Measurements from ENCODE around the gene RAB11FIP5. TPM values are rescaled to one million over a fixed set of nuclear protein-coding genes. Genes with fewer than 3 reads are reported as not detected.

The RAB11FIP5 gene
- total RNA-seq, 2 experiments from 2014 or later = 12.6 to 13.8 TPM

DNA sequence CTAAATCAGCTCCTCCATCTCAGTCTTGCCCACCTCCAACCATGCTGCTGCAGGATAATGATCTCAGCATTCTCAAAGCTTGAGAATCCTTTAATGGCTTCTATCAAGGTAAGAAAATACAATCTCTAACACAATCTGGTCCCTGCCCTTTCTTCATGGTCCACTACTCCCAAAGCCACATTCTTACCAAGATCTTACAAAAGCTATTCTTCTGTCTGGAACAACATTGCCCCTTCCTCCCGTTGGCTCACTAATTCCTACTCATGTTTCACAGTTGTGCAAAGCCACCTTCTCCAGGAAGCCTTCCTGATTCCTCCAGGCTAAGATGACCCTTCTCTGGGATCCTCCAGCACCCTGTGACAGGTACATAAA is 35.3 kb downstream of the RAB11FIP5 start:
- POLR2A ChIA-PET = no interaction called here
- CTCF ChIA-PET = no interaction called here

DNA sequence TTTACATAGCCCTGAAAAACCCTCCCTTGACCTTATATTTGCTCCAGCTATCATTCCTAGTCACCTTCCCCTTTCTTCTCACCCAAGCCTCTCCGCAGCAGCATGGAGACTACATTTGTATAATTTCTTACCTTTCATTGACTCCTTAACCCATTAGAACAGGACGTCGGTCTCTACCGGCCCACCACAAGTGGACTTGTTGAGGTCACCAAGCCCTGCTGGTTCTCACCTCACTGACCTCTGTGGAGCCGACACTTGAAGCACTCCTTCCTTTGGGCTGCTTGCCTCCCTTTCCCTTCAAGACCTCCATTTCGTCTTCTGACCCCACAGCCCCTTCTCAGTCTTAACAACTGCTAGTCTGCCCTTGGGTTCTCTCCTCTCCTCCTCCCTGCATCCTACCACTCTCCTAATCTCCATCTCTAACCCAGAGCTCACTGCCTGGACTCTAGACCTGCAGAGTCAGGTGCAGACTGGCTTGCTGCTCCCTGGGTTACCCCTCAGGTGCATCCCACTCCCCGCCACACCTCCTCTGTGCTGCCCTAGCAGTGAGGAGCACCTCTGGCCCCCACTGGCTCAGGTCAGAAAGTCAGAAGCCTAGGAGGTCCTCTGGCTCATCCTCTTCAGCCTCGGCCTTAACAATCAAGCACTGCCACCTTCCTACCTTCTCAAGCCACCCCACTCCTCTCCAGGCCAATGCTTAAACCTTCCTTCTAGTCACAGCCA is 35.9 kb downstream of the RAB11FIP5 start:
- ChIA-PET POLR2A (no interaction called here), CTCF (no interaction called here)
- no peaks in the 10 kb centered on the region for H3K27me3 Mint-ChIP-seq
- intact Hi-C loops (cut with DNase I, micrococcal nuclease) = loop anchor here in 1 of 2 experiments (10.0 kb wide), 1 partner anchor 308 kb away; the partner anchor contains the start of gene ALMS1
- H3K27ac ChIP-seq (ENCODE audit: low read depth in 1 of 2, low read length in 2 of 2) = no peak overlapping the region
- no peak for ATAC-seq (ENCODE audit: poor library complexity)
- H3K27me3 ChIP-seq (ENCODE audit: control insufficient read depth in 1 of 2, insufficient read depth in 2 of 2, low read length in 2 of 2) = no peaks in the 10 kb centered on the region
- peaks cover 13% of the 10 kb centered on the region for H3K4me1 Mint-ChIP-seq (ENCODE audit: low read depth)
- H3K9me3 Mint-ChIP-seq = no peaks in the 10 kb centered on the region
- no peaks in the 10 kb centered on the region for H3K9me3 ChIP-seq (ENCODE audit: control insufficient read depth in 1 of 2, insufficient read depth in 1 of 2, low read length in 2 of 2)
- peaks cover 2% of the 10 kb centered on the region for H3K36me3 ChIP-seq (ENCODE audit: insufficient read depth, low read length)
- no peak overlapping the region for H3K27ac Mint-ChIP-seq
- H3K36me3 Mint-ChIP-seq (ENCODE audit: low read depth) = peaks cover 4% of the 10 kb centered on the region
- DNase-seq = no peak
- H3K4me3 Mint-ChIP-seq = peak overlapping the region; percentile 40
- TF ChIP-seq, protein P1, sequence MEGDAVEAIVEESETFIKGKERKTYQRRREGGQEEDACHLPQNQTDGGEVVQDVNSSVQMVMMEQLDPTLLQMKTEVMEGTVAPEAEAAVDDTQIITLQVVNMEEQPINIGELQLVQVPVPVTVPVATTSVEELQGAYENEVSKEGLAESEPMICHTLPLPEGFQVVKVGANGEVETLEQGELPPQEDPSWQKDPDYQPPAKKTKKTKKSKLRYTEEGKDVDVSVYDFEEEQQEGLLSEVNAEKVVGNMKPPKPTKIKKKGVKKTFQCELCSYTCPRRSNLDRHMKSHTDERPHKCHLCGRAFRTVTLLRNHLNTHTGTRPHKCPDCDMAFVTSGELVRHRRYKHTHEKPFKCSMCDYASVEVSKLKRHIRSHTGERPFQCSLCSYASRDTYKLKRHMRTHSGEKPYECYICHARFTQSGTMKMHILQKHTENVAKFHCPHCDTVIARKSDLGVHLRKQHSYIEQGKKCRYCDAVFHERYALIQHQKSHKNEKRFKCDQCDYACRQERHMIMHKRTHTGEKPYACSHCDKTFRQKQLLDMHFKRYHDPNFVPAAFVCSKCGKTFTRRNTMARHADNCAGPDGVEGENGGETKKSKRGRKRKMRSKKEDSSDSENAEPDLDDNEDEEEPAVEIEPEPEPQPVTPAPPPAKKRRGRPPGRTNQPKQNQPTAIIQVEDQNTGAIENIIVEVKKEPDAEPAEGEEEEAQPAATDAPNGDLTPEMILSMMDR (IDR thresholded peaks at IDR 0.05) = no peak
- peaks cover 4% of the 10 kb centered on the region for H3K4me1 ChIP-seq (ENCODE audit: insufficient read depth, low read length)
- no peak overlapping the region for H3K4me3 ChIP-seq (ENCODE audit: low read length)

More for the DNA sequence above, 35.3 kb downstream of the RAB11FIP5 start:
- H3K4me1 Mint-ChIP-seq (ENCODE audit: low read depth) = peaks cover 7% of the 10 kb centered on the region
- Histone ChIP-seq H3K4me3 (ENCODE audit: low read length) (no peak overlapping the region), H3K36me3 (ENCODE audit: insufficient read depth, low read length) (peaks cover 2% of the 10 kb centered on the region), H3K9me3 (ENCODE audit: control insufficient read depth in 1 of 2, insufficient read depth in 1 of 2, low read length in 2 of 2) (no peaks in the 10 kb centered on the region), H3K27me3 (ENCODE audit: control insufficient read depth in 1 of 2, insufficient read depth in 2 of 2, low read length in 2 of 2) (no peaks in the 10 kb centered on the region), H3K4me1 (ENCODE audit: insufficient read depth, low read length) (no peaks in the 10 kb centered on the region), H3K27ac (ENCODE audit: low read depth in 1 of 2, low read length in 2 of 2) (no peak overlapping the region)
- no peaks in the 10 kb centered on the region for H3K36me3 Mint-ChIP-seq (ENCODE audit: low read depth)
- H3K9me3 Mint-ChIP-seq = no peaks in the 10 kb centered on the region
- TF ChIP-seq, protein P1 (IDR thresholded peaks at IDR 0.05) = no peak
- DNase-seq (no peak), ATAC-seq (ENCODE audit: poor library complexity) (no peak)
- H3K27ac Mint-ChIP-seq = no peak overlapping the region
- H3K27me3 Mint-ChIP-seq = no peaks in the 10 kb centered on the region
- H3K4me3 Mint-ChIP-seq = no peak overlapping the region
- intact Hi-C loops (cut with DNase I, micrococcal nuclease) = loop anchor here in 1 of 2 experiments (10.0 kb wide), 1 partner anchor 307 kb away; the partner anchor contains the start of gene ALMS1

DNA sequence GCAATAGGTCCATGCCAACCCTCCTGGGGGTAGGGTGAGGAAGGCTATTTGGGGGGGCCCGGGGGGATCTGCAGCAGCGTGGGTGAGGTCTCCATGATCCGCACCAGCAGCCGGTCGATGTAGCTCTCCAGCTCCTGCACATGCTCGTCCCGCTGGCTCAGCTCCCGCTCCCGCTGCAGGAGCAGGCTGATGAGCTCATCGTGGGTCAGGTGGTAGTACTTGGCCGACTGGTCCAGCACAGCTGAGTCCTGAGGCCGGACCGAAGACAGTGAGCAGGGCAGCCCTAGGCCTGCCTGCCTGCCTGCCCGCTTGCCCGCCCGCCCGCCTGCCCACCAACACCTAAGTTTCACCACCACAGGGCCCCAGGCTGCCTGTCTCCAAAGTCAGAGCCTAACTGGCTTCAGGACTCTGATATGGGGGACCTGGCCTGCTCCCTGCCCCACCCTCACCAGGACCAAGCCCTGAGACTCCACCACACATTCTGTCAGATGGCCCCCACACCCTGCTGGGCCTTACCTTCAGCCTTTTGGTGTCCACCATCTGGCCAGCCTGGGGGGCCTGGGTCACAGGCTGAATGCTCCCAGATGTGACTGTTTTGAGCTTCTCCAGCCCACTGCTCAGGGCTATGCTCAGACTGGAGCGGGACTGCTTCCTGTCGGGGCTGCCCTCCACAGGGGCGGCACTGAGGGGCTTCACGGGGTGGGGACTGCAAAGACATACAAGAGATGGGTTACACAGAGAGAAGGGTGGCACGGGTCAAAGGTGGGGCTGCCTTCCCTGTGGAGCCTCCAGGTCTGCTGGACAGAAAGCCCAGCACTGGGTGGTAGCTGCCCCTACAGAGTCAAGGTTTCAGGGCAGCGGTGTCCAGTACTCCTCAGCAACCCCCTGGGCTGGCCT is 37.0 kb downstream of the RAB11FIP5 start:
- no peak for ATAC-seq (ENCODE audit: poor library complexity)
- Mint-ChIP-seq H3K9me3 (no peaks in the 10 kb centered on the region), H3K27me3 (no peaks in the 10 kb centered on the region), H3K4me1 (ENCODE audit: low read depth) (peaks cover 18% of the 10 kb centered on the region), H3K4me3 (no peak overlapping the region), H3K36me3 (ENCODE audit: low read depth) (peaks cover 4% of the 10 kb centered on the region), H3K27ac (no peak overlapping the region)
- H3K4me3 ChIP-seq (ENCODE audit: low read length) = no peak overlapping the region
- ChIA-PET CTCF (no interaction called here), POLR2A (no interaction called here)
- intact Hi-C loops (cut with DNase I, micrococcal nuclease) = loop anchor here in 1 of 2 experiments (10.0 kb wide), 1 partner anchor 309 kb away; the partner anchor contains the start of gene ALMS1
- peaks cover 2% of the 10 kb centered on the region for H3K36me3 ChIP-seq (ENCODE audit: insufficient read depth, low read length)
- no peak overlapping the region for H3K27ac ChIP-seq (ENCODE audit: low read depth in 1 of 2, low read length in 2 of 2)
- no peak for DNase-seq
- H3K9me3 ChIP-seq (ENCODE audit: control insufficient read depth in 1 of 2, insufficient read depth in 1 of 2, low read length in 2 of 2) = no peaks in the 10 kb centered on the region
- H3K27me3 ChIP-seq (ENCODE audit: control insufficient read depth in 1 of 2, insufficient read depth in 2 of 2, low read length in 2 of 2) = no peaks in the 10 kb centered on the region
- TF ChIP-seq, protein P1 (IDR thresholded peaks at IDR 0.05) = no peak
- peaks cover 8% of the 10 kb centered on the region for H3K4me1 ChIP-seq (ENCODE audit: insufficient read depth, low read length)

Measured in CD4-positive, alpha-beta T cell (primary cell).